ENCODE data around the gene CORO1C.

DNA sequence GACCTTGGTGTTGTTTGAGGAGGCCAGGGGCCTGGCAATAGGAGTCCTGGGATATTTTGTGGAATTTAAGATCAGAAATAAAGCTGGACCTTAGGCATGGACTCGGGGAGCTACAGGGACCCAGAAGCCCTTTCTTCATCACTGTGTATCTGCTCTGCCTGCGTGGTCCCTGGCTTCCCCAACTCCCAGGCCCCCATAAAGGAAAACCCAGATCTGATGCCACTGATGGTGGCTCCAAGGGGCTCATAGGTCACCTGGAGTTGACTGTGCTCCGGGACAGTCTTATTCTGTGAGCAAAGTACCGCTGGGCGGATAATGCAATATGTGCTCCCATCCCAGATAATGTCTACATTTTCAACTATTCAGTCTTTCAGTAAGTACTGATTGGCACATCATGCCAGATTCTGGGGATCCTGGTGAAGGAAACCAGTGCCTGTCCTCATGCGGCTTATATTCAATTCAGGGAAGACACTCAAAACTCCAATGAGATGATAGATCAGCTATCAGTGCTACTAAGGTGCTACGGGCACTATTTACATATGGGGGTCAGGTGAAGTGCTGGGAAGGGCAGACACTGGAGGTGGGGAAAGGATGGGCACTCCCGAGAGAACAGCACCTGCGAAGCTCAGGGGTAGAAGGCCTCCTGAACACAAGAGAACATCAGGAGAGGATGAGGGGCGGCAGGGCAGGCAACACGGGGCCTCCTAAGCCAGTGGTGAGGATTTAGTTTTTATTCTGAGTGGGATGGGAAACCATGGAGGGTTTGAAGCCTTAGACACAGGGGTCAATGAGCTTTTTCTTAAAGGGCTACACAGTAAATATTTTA is 92.1 kb downstream of the CORO1C start:
- TF ChIP-seq, protein P1, sequence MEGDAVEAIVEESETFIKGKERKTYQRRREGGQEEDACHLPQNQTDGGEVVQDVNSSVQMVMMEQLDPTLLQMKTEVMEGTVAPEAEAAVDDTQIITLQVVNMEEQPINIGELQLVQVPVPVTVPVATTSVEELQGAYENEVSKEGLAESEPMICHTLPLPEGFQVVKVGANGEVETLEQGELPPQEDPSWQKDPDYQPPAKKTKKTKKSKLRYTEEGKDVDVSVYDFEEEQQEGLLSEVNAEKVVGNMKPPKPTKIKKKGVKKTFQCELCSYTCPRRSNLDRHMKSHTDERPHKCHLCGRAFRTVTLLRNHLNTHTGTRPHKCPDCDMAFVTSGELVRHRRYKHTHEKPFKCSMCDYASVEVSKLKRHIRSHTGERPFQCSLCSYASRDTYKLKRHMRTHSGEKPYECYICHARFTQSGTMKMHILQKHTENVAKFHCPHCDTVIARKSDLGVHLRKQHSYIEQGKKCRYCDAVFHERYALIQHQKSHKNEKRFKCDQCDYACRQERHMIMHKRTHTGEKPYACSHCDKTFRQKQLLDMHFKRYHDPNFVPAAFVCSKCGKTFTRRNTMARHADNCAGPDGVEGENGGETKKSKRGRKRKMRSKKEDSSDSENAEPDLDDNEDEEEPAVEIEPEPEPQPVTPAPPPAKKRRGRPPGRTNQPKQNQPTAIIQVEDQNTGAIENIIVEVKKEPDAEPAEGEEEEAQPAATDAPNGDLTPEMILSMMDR (IDR thresholded peaks at IDR 0.05 in 4 of 5, conservative IDR thresholded peaks at IDR 0.05 in 1 of 5), result no peak
- no peak for TF ChIP-seq POLR2A (IDR thresholded peaks at IDR 0.05)
